Motor neuron (in vitro differentiated cells): Measurements from ENCODE around the gene IDI2. TPM values are rescaled to one million over a fixed set of nuclear protein-coding genes. Genes with fewer than 3 reads are reported as not detected.

ENCODE experiments used
- total RNA-seq, 8 experiments: library from RNA; unstranded; fragments of 300-600 nt; gene quantifications; 2 replicates each; pipeline versions ENCODE4 v1.2.3 to v1.2.4, GENCODE V29; 2022

IDI2 gene
- total RNA-seq, 8 experiments from 2014 or later, result not detected

Other genes starting within 250 kb of the IDI2 start
- 10 to 100 TPM; 17.2 to 66.0 (median 34.1) TPM for gene LARP4B, start 94.2 kb downstream of the IDI2 start, total RNA-seq
- gene GTPBP4, start 37.4 kb downstream of the IDI2 start, total RNA-seq, result 100 to 1,000 TPM in 1 of 8 experiments, 10 to 100 TPM in 7; 35.9 to 115 (median 49.1) TPM
- 100 to 1,000 TPM in 4 of 8 experiments, 10 to 100 TPM in 4; 47.7 to 112 (median 99.2) TPM for gene IDI1, start 23.3 kb upstream of the IDI2 start, total RNA-seq
- 10 to 100 TPM in 7 of 8 experiments, 1 to 10 TPM in 1; 8.4 to 20.3 (median 16.1) TPM for gene WDR37, start 30.5 kb upstream of the IDI2 start, total RNA-seq